ENCODE results near the gene PCDH10. TPM values are rescaled to one million over a fixed set of nuclear protein-coding genes. Genes with fewer than 3 reads are reported as not detected.

PCDH10 gene
- total and polyA plus RNA-seq, 3 donors from 2014 or later: 3.3 to 7.2 (median 5.2) TPM

GRCh38 chr4:133151691-133152329 lies 2.7 kb downstream of the PCDH10 start:
- TF ChIP-seq POLR2A (IDR thresholded peaks at IDR 0.05) (no peak), CTCF (IDR thresholded peaks at IDR 0.05) (no peak)
- H3K27ac ChIP-seq: no peak overlapping the region
- intact Hi-C loops (cut with DNase I; ENCODE audit: low total_unique reads): no loop called here
- H3K36me3 ChIP-seq (ENCODE audit: low read depth, missing control alignments): no peaks in the 10 kb centered on the region
- no peaks in the 10 kb centered on the region for H3K9me3 ChIP-seq
- WGBS, 2 donors: 0 to 1% methylated on average over 1 to 62 of the region's 62 CpGs
- peak overlapping the region; percentile 11 to 29 for H3K4me3 ChIP-seq
- DNase-seq: no peak
- no peaks in the 10 kb centered on the region for H3K27me3 ChIP-seq
- peaks cover 6% of the 10 kb centered on the region for H3K4me1 ChIP-seq

GRCh38 chr4:133152330-133152821 lies 3.3 kb downstream of the PCDH10 start:
- peaks cover 6% of the 10 kb centered on the region for H3K4me1 ChIP-seq
- DNase-seq: no peak

GRCh38 chr4:133152831-133153481 lies 3.9 kb downstream of the PCDH10 start:
- H3K4me3 ChIP-seq: peak overlapping the region in 1 of 2 donors; percentile 11
- WGBS, 2 donors: 7 to 8% methylated on average over 20 of the region's 20 CpGs
- TF ChIP-seq CTCF (IDR thresholded peaks at IDR 0.05): no peak
- TF ChIP-seq POLR2A (IDR thresholded peaks at IDR 0.05): no peak
- no peaks in the 10 kb centered on the region for H3K27me3 ChIP-seq
- no peak for DNase-seq
- H3K9me3 ChIP-seq: no peaks in the 10 kb centered on the region
- intact Hi-C loops (cut with DNase I; ENCODE audit: low total_unique reads): no loop called here
- H3K36me3 ChIP-seq (ENCODE audit: low read depth, missing control alignments): no peaks in the 10 kb centered on the region
- no peak overlapping the region for H3K27ac ChIP-seq
- peaks cover 6% of the 10 kb centered on the region for H3K4me1 ChIP-seq

More at GRCh38 chr4:133152330-133152821, 3.3 kb downstream of the PCDH10 start:
- no peak for TF ChIP-seq CTCF (IDR thresholded peaks at IDR 0.05)
- TF ChIP-seq POLR2A (IDR thresholded peaks at IDR 0.05): no peak
- intact Hi-C loops (cut with DNase I; ENCODE audit: low total_unique reads): no loop called here
- Histone ChIP-seq H3K4me3 (peak overlapping the region; percentile 11 to 29), H3K9me3 (no peaks in the 10 kb centered on the region), H3K27me3 (no peaks in the 10 kb centered on the region), H3K27ac (no peak overlapping the region), H3K36me3 (ENCODE audit: low read depth, missing control alignments) (no peaks in the 10 kb centered on the region)
- WGBS, 2 donors: 3% methylated on average over 13 to 22 of the region's 26 CpGs

- H3K4me3 ChIP-seq: no peak overlapping the region
- WGBS, 2 donors: 41 to 47% methylated on average over 4 of the region's 4 CpGs
Measured at GRCh38 chr4:133154725-133155124, 5.6 kb downstream of the PCDH10 start.

More at GRCh38 chr4:133154725-133155124, 5.6 kb downstream of the PCDH10 start:
- TF ChIP-seq CTCF (IDR thresholded peaks at IDR 0.05) (peak; percentile 27 to 37 (median 28)), POLR2A (IDR thresholded peaks at IDR 0.05) (no peak)
- no peaks in the 10 kb centered on the region for H3K36me3 ChIP-seq (ENCODE audit: low read depth, missing control alignments)
- no peak overlapping the region for H3K27ac ChIP-seq
- H3K4me1 ChIP-seq: peaks cover 5% of the 10 kb centered on the region
- H3K9me3 ChIP-seq: no peaks in the 10 kb centered on the region
- no peaks in the 10 kb centered on the region for H3K27me3 ChIP-seq
- peak; percentile 28 for DNase-seq
- intact Hi-C loops (cut with DNase I; ENCODE audit: low total_unique reads): no loop called here

All from testis (tissue), 3 donors.